ENCODE data around the gene FSTL4.

FSTL4 gene

DNA sequence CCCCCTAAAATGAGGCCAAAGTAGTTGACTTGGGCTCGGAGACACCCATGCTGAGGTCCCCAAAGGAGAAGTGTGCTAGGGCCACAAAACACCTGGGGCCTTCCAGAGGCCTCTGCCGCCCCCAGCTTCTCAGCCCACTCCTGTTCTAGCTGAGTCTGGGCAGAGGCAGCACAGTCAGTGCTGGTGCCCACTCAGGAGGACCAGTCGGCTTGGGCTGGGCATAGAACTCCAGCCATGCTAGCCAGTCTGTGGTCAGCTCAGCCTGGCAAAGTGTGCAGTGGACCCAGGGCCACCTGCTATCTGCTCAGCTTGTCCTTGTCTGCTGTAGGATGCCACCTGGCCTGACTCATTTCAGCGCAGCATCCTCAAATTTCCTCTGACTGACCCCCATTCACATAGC is 254.6 kb downstream of the FSTL4 start:
- TF ChIP-seq, protein P1, sequence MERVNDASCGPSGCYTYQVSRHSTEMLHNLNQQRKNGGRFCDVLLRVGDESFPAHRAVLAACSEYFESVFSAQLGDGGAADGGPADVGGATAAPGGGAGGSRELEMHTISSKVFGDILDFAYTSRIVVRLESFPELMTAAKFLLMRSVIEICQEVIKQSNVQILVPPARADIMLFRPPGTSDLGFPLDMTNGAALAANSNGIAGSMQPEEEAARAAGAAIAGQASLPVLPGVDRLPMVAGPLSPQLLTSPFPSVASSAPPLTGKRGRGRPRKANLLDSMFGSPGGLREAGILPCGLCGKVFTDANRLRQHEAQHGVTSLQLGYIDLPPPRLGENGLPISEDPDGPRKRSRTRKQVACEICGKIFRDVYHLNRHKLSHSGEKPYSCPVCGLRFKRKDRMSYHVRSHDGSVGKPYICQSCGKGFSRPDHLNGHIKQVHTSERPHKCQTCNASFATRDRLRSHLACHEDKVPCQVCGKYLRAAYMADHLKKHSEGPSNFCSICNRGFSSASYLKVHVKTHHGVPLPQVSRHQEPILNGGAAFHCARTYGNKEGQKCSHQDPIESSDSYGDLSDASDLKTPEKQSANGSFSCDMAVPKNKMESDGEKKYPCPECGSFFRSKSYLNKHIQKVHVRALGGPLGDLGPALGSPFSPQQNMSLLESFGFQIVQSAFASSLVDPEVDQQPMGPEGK (CRISPR knock-in tag; IDR thresholded peaks at IDR 0.05; ENCODE audit: borderline replicate concordance), result no peak
- TF ChIP-seq RARB (CRISPR knock-in tag; IDR thresholded peaks at IDR 0.05), result no peak
- TF ChIP-seq, protein P2, sequence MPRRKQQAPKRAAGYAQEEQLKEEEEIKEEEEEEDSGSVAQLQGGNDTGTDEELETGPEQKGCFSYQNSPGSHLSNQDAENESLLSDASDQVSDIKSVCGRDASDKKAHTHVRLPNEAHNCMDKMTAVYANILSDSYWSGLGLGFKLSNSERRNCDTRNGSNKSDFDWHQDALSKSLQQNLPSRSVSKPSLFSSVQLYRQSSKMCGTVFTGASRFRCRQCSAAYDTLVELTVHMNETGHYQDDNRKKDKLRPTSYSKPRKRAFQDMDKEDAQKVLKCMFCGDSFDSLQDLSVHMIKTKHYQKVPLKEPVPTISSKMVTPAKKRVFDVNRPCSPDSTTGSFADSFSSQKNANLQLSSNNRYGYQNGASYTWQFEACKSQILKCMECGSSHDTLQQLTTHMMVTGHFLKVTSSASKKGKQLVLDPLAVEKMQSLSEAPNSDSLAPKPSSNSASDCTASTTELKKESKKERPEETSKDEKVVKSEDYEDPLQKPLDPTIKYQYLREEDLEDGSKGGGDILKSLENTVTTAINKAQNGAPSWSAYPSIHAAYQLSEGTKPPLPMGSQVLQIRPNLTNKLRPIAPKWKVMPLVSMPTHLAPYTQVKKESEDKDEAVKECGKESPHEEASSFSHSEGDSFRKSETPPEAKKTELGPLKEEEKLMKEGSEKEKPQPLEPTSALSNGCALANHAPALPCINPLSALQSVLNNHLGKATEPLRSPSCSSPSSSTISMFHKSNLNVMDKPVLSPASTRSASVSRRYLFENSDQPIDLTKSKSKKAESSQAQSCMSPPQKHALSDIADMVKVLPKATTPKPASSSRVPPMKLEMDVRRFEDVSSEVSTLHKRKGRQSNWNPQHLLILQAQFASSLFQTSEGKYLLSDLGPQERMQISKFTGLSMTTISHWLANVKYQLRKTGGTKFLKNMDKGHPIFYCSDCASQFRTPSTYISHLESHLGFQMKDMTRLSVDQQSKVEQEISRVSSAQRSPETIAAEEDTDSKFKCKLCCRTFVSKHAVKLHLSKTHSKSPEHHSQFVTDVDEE (CRISPR knock-in tag; IDR thresholded peaks at IDR 0.05), result no peak
- no peak for TF ChIP-seq TOX (CRISPR knock-in tag; IDR thresholded peaks at IDR 0.05; ENCODE audit: borderline replicate concordance)
- TF ChIP-seq ZC3H10 (CRISPR knock-in tag; IDR thresholded peaks at IDR 0.05), result no peak
- TF ChIP-seq OSR1 (CRISPR knock-in tag; IDR thresholded peaks at IDR 0.05), result no peak
- no peak for TF ChIP-seq ZFP30 (CRISPR knock-in tag; IDR thresholded peaks at IDR 0.05)
- TF ChIP-seq CSDC2 (CRISPR knock-in tag; IDR thresholded peaks at IDR 0.05), result no peak
- no peak for TF ChIP-seq ZNF8 (CRISPR knock-in tag; IDR thresholded peaks at IDR 0.05)
- TF ChIP-seq ISL1 (CRISPR knock-in tag; IDR thresholded peaks at IDR 0.05), result no peak
- TF ChIP-seq, protein P3, sequence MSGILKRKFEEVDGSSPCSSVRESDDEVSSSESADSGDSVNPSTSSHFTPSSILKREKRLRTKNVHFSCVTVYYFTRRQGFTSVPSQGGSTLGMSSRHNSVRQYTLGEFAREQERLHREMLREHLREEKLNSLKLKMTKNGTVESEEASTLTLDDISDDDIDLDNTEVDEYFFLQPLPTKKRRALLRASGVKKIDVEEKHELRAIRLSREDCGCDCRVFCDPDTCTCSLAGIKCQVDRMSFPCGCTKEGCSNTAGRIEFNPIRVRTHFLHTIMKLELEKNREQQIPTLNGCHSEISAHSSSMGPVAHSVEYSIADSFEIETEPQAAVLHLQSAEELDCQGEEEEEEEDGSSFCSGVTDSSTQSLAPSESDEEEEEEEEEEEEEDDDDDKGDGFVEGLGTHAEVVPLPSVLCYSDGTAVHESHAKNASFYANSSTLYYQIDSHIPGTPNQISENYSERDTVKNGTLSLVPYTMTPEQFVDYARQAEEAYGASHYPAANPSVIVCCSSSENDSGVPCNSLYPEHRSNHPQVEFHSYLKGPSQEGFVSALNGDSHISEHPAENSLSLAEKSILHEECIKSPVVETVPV (CRISPR knock-in tag; IDR thresholded peaks at IDR 0.05), result no peak
- TF ChIP-seq TCF4 (CRISPR knock-in tag; IDR thresholded peaks at IDR 0.05; ENCODE audit: borderline replicate concordance), result no peak
- TF ChIP-seq, protein P4, sequence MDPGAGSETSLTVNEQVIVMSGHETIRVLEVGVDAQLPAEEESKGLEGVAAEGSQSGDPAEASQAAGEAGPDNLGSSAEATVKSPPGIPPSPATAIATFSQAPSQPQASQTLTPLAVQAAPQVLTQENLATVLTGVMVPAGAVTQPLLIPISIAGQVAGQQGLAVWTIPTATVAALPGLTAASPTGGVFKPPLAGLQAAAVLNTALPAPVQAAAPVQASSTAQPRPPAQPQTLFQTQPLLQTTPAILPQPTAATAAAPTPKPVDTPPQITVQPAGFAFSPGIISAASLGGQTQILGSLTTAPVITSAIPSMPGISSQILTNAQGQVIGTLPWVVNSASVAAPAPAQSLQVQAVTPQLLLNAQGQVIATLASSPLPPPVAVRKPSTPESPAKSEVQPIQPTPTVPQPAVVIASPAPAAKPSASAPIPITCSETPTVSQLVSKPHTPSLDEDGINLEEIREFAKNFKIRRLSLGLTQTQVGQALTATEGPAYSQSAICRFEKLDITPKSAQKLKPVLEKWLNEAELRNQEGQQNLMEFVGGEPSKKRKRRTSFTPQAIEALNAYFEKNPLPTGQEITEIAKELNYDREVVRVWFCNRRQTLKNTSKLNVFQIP (CRISPR knock-in tag; IDR thresholded peaks at IDR 0.05; ENCODE audit: borderline replicate concordance, low read depth), result no peak
- TF ChIP-seq PPARA (CRISPR knock-in tag; IDR thresholded peaks at IDR 0.05; ENCODE audit: borderline replicate concordance), result no peak
- no peak for TF ChIP-seq ARNTL (CRISPR knock-in tag; IDR thresholded peaks at IDR 0.05; ENCODE audit: borderline replicate concordance, low read depth)
- no peak for TF ChIP-seq ESRRG (CRISPR knock-in tag; IDR thresholded peaks at IDR 0.05)
- no peak for ATAC-seq

DNA sequence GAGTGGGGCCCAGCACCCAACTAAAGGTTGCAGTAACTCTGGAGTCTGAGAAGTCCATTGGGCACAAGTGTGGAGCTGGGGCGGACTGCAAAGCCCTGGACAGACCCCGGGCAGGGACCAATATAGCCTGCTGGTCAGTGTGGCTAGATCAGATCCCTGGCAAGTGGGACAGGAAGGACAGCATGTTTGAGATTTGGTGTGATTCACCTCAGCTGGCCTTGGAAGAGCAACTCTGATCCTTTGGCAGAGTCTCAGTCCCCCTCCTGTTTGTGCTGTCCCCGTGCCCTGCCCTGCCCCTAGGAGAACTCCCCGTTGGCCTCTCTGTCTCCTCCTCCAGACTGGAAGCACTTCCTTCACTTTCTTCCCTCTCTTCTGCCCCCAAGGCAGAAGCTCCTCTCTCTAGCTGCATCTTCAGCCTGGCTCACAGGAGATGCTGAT is 255.3 kb downstream of the FSTL4 start:
- TF ChIP-seq ZNF8 (CRISPR knock-in tag; IDR thresholded peaks at IDR 0.05), result no peak
- TF ChIP-seq GLIS3 (CRISPR knock-in tag; IDR thresholded peaks at IDR 0.05), result no peak
- ATAC-seq, result no peak

DNA sequence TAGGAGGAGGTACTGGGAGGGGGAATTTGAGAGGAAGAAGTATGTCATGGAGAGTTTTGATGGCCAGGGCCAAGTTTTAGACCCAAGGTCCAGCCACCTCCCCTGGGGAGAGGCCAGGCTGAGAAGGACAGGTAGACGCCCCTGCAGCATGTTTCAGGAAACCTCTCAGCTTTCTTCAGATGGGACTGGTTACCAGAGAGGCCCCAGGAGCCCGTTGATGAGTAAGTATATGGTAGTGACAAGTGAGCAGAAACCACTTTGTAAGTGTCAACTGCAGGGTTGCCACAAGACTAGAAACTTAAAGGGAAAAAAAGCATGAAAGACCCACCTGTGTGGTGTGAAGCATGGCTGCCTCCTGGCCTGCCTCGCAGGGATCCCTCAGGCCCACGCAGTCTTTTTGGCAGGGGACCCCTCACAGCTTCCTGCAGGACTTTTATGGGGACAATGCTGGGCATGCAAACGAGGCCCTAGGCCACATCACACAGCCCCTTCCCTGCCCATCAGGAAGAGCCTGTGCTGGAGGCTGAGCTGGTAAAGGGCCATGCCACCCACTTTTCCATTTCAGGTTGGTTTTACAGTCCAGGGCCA is 255.9 kb downstream of the FSTL4 start:
- no peak for ATAC-seq
- TF ChIP-seq RARB (CRISPR knock-in tag; IDR thresholded peaks at IDR 0.05) (no peak), ZFP30 (CRISPR knock-in tag; IDR thresholded peaks at IDR 0.05) (no peak), ZNF70 (CRISPR knock-in tag; IDR thresholded peaks at IDR 0.05) (no peak), ZNF565 (CRISPR knock-in tag; conservative IDR thresholded peaks at IDR 0.05; ENCODE audit: low read depth) (no peak), SNAI2 (CRISPR knock-in tag; IDR thresholded peaks at IDR 0.05) (no peak), ARNTL (CRISPR knock-in tag; IDR thresholded peaks at IDR 0.05; ENCODE audit: borderline replicate concordance, low read depth) (no peak), TCF4 (CRISPR knock-in tag; IDR thresholded peaks at IDR 0.05; ENCODE audit: borderline replicate concordance) (no peak), OSR1 (CRISPR knock-in tag; IDR thresholded peaks at IDR 0.05) (no peak), PPARA (CRISPR knock-in tag; IDR thresholded peaks at IDR 0.05; ENCODE audit: borderline replicate concordance) (no peak)
- TF ChIP-seq, protein P4 (CRISPR knock-in tag; IDR thresholded peaks at IDR 0.05; ENCODE audit: borderline replicate concordance, low read depth), result no peak
- TF ChIP-seq, protein P1 (CRISPR knock-in tag; IDR thresholded peaks at IDR 0.05; ENCODE audit: borderline replicate concordance), result no peak
- TF ChIP-seq, protein P2 (CRISPR knock-in tag; IDR thresholded peaks at IDR 0.05), result no peak
